CD14-positive monocyte (primary cell): ENCODE results near the gene RHOU. TPM values are rescaled to one million over a fixed set of nuclear protein-coding genes. Genes with fewer than 3 reads are reported as not detected.
A peak's percentile ranks its signal among the peaks of the same experiment; 100 is the strongest.

ENCODE experiments used
- DNase-seq, 3 donors: peaks; one replicate each; pipeline ENCODE4 v3.0.0-alpha.2; 2011 to 2022
- H2AFZ ChIP-seq: 2 replicates; pipeline ENCODE4 v1.6.0; 2012; ENCODE audit warnings: mild to moderate bottlenecking, low read depth, low read length, inconsistent platforms; ENCODE audit not compliant: insufficient read depth, poor library complexity, severe bottlenecking
- H3K27ac ChIP-seq, 2 donors: 1 replicate in 1 of 2; 2 replicates in 1 of 2; pipeline ENCODE4 v1.5.1; 2012 to 2013; ENCODE audit warnings: low read length in 2 of 2, control low read depth in 1 of 2, inconsistent platforms in 1 of 2, low read depth in 1 of 2, mild to moderate bottlenecking in 1 of 2
- H3K27me3 ChIP-seq, 2 donors: one replicate each; pipeline versions ENCODE4 v1.6.0 to v1.6.1; 2011 to 2013; ENCODE audit warnings: low read length in 2 of 2; ENCODE audit not compliant: control insufficient read depth in 2 of 2, insufficient read depth in 2 of 2
- H3K36me3 ChIP-seq, 2 donors: replicated peaks in 1 of 2; 1 replicate in 1 of 2; 2 replicates in 1 of 2; pipeline versions ENCODE4 v1.5.1 to v1.6.1; 2012 to 2013; ENCODE audit warnings: low read length in 2 of 2, control low read depth in 1 of 2, inconsistent platforms in 1 of 2, mild to moderate bottlenecking in 1 of 2; ENCODE audit not compliant: insufficient read depth in 2 of 2, control insufficient read depth in 1 of 2
- H3K4me1 ChIP-seq, 2 donors: 1 replicate in 1 of 2; 2 replicates in 1 of 2; pipeline versions ENCODE4 v1.5.1 to v1.6.1; 2012 to 2013; ENCODE audit warnings: low read length in 2 of 2, control low read depth in 1 of 2, inconsistent platforms in 1 of 2, mild to moderate bottlenecking in 1 of 2, moderate library complexity in 1 of 2; ENCODE audit not compliant: insufficient read depth in 2 of 2, control insufficient read depth in 1 of 2
- H3K4me2 ChIP-seq: replicated peaks from 2 replicates; pipeline ENCODE3; 2012; ENCODE audit warnings: low read length, moderate library complexity, mild to moderate bottlenecking; ENCODE audit not compliant: poor library complexity, severe bottlenecking; ENCODE audit errors: extremely low read depth
- H3K4me3 ChIP-seq, 3 experiments: fragments of 200-600 bp in 1 of 3; sonication (generic) in 1 of 3; replicated peaks in 1 of 3; 1 replicate in 2 of 3; 2 replicates in 1 of 3; pipeline ENCODE4 v1.5.1; 2011 to 2013; ENCODE audit warnings: low read length in 3 of 3, mild to moderate bottlenecking in 3 of 3, control low read depth in 2 of 3, low read depth in 2 of 3, inconsistent platforms in 1 of 3, moderate library complexity in 1 of 3
- H3K79me2 ChIP-seq: 2 replicates; pipeline ENCODE4 v1.6.0; 2012; ENCODE audit warnings: mild to moderate bottlenecking, control low read depth, inconsistent platforms, low read length, moderate library complexity; ENCODE audit not compliant: insufficient read depth
- H3K9ac ChIP-seq: 2 replicates; pipeline ENCODE4 v1.6.0; 2017; ENCODE audit warnings: low read length, mild to moderate bottlenecking; ENCODE audit not compliant: insufficient read depth, poor library complexity, severe bottlenecking
- H3K9me3 ChIP-seq, 2 donors: replicated peaks in 1 of 2; 1 replicate in 1 of 2; 2 replicates in 1 of 2; pipeline versions ENCODE4 v1.5.1 to v1.6.1; 2012 to 2013; ENCODE audit warnings: low read length in 2 of 2, control low read depth in 1 of 2; ENCODE audit not compliant: control insufficient read depth in 1 of 2, insufficient read depth in 1 of 2
- H4K20me1 ChIP-seq: 2 replicates; pipeline ENCODE4 v1.6.0; 2012; ENCODE audit warnings: mild to moderate bottlenecking, low read length, control low read depth, moderate library complexity; ENCODE audit not compliant: insufficient read depth
- H3K27ac Mint-ChIP-seq, 7 donors: one replicate each; pipeline ENCODE4 v1.8.0; 2020; ENCODE audit warnings: mild to moderate bottlenecking in 7 of 7, mixed read lengths in 7 of 7, moderate library complexity in 6 of 7, inconsistent platforms in 2 of 7
- H3K27me3 Mint-ChIP-seq, 3 donors: one replicate each; pipeline ENCODE4 v1.8.0; 2021 to 2022; ENCODE audit warnings: low read depth in 3 of 3, mild to moderate bottlenecking in 3 of 3, mixed read lengths in 3 of 3, moderate library complexity in 3 of 3, inconsistent platforms in 1 of 3
- H3K36me3 Mint-ChIP-seq, 2 donors: one replicate each; pipeline ENCODE4 v1.8.0; 2020; ENCODE audit warnings: mixed read lengths in 2 of 2, inconsistent platforms in 1 of 2, mild to moderate bottlenecking in 1 of 2
- H3K4me1 Mint-ChIP-seq: one replicate; pipeline ENCODE4 v1.8.0; 2020; ENCODE audit warnings: mild to moderate bottlenecking, mixed read lengths
- H3K4me3 Mint-ChIP-seq, 2 donors: one replicate each; pipeline ENCODE4 v1.8.0; 2020; ENCODE audit warnings: mild to moderate bottlenecking in 2 of 2, mixed read lengths in 2 of 2, moderate library complexity in 1 of 2
- H3K9me3 Mint-ChIP-seq, 7 donors: one replicate each; pipeline ENCODE4 v1.8.0; 2020 to 2022; ENCODE audit warnings: mixed read lengths in 7 of 7, mild to moderate bottlenecking in 6 of 7, moderate library complexity in 6 of 7, inconsistent platforms in 2 of 7
- WGBS: methylation state at CpG from one replicate; pipeline ENCODE4 v1.1.5; 2013; ENCODE audit warnings: missing lambda C conversion rate; ENCODE audit not compliant: insufficient coverage; 5-methylcytosine and 5-hydroxymethylcytosine counted together
- intact Hi-C, 2 donors: fragments of 100-400 bp; cut with micrococcal nuclease; formaldehyde crosslinking; loops; one replicate each; pipeline versions ENCODE4 v1.15.0 to v1.15.1; 2023
- polyA plus RNA-seq, 3 donors: library from polyadenylated mRNA; depleted of rRNA in 1 of 3; unstranded in 2 of 3; stranded (reverse) in 1 of 3; fragments of 300-500 nt in 2 of 3; fragments of >200 nt in 1 of 3; fragmentation: Illumina TruSeq in 2 of 3; gene quantifications; 1 replicate in 2 of 3; 2 replicates in 1 of 3; pipeline ENCODE4 v1.2.3, GENCODE V29; 2012 to 2021
- TF ChIP-seq, protein P1 (sequence below): fragments of 200-600 bp; IDR thresholded peaks from one replicate; pipeline ENCODE4 v1.8.0; 2022; ENCODE audit warnings: antibody characterized with exemption, mild to moderate bottlenecking

The RHOU gene
- polyA plus RNA-seq, 3 donors: 4.1 to 11.6 (median 4.8) TPM

DNA sequence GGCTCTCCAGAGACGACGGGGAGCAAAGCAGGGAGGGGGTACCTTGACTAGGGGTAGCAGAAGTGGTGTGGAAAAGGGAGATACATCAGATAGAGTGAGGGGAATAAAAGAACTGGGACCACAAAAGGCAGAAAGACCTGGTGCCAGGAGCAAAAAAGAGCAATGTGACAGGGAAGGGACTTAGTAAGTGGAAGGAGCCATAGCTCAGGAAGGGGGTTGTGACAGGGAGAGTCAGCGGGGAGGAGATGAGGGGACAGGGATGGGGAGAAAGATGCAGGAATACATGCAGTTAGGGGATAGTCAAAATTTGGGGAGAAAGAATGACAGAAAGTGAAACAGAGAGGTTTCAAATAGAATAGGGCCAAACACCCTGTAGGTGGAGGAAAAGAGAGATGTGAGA lies 20.5 kb downstream of the RHOU start:
- Mint-ChIP-seq H3K27me3 (peaks cover 23 to 31% (median 25%) of the 10 kb centered on the region in 3 donors), H3K9me3 (peaks cover 5 to 11% (median 6%) of the 10 kb centered on the region in 7 donors), H3K4me3 (peak overlapping the region in 1 of 2 donors; percentile 92), H3K36me3 (peaks cover 0 to 7% of the 10 kb centered on the region in 2 donors), H3K4me1 (peaks cover 28% of the 10 kb centered on the region), H3K27ac (no peak overlapping the region)
- Histone ChIP-seq H3K27me3 (peaks cover 0 to 21% of the 10 kb centered on the region in 2 donors), H3K9me3 (peaks cover 0 to 7% of the 10 kb centered on the region in 2 donors), H3K4me3 (no peak overlapping the region), H3K9ac (no peak overlapping the region), H3K36me3 (no peaks in the 10 kb centered on the region), H3K4me1 (peaks cover 13 to 17% of the 10 kb centered on the region in 2 donors), H3K27ac (no peak overlapping the region), H2AFZ (no peak overlapping the region), H3K4me2 (no peak overlapping the region), H3K79me2 (no peaks in the 10 kb centered on the region), H4K20me1 (no peaks in the 10 kb centered on the region)
- intact Hi-C loops: no loop called here
- no peak for DNase-seq
- WGBS: 77% methylated on average over 3 of the region's 3 CpGs
- TF ChIP-seq, protein P1, sequence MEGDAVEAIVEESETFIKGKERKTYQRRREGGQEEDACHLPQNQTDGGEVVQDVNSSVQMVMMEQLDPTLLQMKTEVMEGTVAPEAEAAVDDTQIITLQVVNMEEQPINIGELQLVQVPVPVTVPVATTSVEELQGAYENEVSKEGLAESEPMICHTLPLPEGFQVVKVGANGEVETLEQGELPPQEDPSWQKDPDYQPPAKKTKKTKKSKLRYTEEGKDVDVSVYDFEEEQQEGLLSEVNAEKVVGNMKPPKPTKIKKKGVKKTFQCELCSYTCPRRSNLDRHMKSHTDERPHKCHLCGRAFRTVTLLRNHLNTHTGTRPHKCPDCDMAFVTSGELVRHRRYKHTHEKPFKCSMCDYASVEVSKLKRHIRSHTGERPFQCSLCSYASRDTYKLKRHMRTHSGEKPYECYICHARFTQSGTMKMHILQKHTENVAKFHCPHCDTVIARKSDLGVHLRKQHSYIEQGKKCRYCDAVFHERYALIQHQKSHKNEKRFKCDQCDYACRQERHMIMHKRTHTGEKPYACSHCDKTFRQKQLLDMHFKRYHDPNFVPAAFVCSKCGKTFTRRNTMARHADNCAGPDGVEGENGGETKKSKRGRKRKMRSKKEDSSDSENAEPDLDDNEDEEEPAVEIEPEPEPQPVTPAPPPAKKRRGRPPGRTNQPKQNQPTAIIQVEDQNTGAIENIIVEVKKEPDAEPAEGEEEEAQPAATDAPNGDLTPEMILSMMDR: no peak

DNA sequence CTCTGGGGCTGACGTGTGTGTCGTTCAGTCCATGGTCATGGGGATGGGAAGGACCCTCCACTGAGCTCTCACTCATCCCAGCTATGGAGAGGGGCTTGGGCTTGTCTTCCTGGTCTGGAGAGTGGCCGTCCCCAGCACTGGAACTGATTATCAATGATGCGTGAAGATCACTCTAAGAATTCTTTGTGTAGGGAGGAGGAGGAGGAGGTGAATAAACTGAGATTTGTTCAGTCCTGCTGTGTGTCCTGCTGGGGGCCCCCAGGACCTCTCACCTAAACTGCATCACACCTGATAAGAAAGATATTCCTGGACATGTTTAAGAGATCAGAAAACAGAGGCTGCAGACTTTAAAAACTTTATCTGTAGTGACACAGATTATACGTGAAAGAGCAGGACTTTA lies 21.2 kb downstream of the RHOU start:
- H3K9ac ChIP-seq: no peak overlapping the region
- no peak overlapping the region for H2AFZ ChIP-seq
- H3K9me3 ChIP-seq: peaks cover 0 to 7% of the 10 kb centered on the region in 2 donors
- Mint-ChIP-seq H3K27me3 (peaks cover 23 to 31% (median 26%) of the 10 kb centered on the region in 3 donors), H3K4me1 (peaks cover 27% of the 10 kb centered on the region), H3K27ac (no peak overlapping the region), H3K36me3 (peaks cover 0 to 7% of the 10 kb centered on the region in 2 donors), H3K9me3 (peaks cover 5 to 11% (median 6%) of the 10 kb centered on the region in 7 donors), H3K4me3 (no peak overlapping the region)
- TF ChIP-seq, protein P1: no peak
- H3K27me3 ChIP-seq: peaks cover 0 to 21% of the 10 kb centered on the region in 2 donors
- no peaks in the 10 kb centered on the region for H4K20me1 ChIP-seq
- no peak overlapping the region for H3K4me3 ChIP-seq
- H3K36me3 ChIP-seq: no peaks in the 10 kb centered on the region
- no peak for DNase-seq
- H3K4me2 ChIP-seq: no peak overlapping the region
- H3K4me1 ChIP-seq: peaks cover 13 to 17% of the 10 kb centered on the region in 2 donors
- no peak overlapping the region for H3K27ac ChIP-seq
- intact Hi-C loops: no loop called here
- H3K79me2 ChIP-seq: no peaks in the 10 kb centered on the region
- 93% methylated on average over 3 of the region's 5 CpGs for WGBS
